ENCODE measurements around the gene RFWD3.

DNA sequence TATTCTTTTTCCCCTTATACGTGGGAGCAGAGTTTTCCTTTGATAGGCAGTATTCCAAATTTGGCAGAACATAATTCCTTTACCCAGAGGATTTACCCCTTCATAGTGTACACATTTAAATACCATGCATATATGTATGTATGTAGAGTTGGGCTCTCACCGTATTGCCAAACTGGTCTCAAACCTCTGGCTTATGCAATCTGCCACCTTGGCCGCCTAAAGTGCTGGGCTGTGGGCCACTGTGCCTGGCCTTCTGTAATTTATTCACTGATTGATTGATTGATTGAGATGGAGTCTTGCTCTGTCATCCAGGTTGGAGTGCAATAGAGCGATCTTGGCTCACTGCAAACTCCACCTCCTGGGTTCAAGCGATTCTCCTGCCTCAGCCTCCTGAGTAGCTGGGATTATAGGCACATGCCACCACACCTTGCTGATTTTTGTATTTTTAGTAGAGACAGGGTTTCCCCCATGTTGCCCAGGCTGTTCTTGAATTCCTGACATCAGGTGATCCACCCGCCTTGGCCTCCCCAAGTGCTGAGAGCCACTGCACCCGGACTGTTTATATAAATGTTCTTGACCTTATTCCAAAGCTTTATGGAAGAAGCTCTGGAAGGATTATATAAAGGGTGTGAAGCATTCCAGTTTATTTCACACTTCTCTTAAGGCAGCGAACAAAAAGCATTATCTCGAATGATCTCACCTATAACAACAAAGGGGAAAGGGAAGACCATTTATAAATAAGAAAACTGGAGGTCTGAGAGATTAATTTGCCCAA, 74.6 kb downstream of the RFWD3 start:
- TF ChIP-seq, protein P1, sequence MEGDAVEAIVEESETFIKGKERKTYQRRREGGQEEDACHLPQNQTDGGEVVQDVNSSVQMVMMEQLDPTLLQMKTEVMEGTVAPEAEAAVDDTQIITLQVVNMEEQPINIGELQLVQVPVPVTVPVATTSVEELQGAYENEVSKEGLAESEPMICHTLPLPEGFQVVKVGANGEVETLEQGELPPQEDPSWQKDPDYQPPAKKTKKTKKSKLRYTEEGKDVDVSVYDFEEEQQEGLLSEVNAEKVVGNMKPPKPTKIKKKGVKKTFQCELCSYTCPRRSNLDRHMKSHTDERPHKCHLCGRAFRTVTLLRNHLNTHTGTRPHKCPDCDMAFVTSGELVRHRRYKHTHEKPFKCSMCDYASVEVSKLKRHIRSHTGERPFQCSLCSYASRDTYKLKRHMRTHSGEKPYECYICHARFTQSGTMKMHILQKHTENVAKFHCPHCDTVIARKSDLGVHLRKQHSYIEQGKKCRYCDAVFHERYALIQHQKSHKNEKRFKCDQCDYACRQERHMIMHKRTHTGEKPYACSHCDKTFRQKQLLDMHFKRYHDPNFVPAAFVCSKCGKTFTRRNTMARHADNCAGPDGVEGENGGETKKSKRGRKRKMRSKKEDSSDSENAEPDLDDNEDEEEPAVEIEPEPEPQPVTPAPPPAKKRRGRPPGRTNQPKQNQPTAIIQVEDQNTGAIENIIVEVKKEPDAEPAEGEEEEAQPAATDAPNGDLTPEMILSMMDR (IDR thresholded peaks at IDR 0.05; ENCODE audit: low read length): no peak
- TF ChIP-seq EZH2 (optimal IDR thresholded peaks at IDR 0.05; ENCODE audit: low read depth, low read length): no peak
